GM06990 (cell line): ENCODE data around the gene GSAP.

Experiments used
- DNase-seq: peaks from one replicate; pipeline ENCODE4 v3.0.0-alpha.2; 2011; ENCODE audit not compliant: insufficient read length; ENCODE audit errors: extremely low read depth
- H3K27me3 ChIP-seq: replicated peaks from 2 replicates; pipeline ENCODE4 v1.6.0; 2011; ENCODE audit warnings: low read length; ENCODE audit not compliant: control insufficient read depth, insufficient read depth
- H3K36me3 ChIP-seq: 2 replicates; pipeline ENCODE4 v1.5.1; 2011; ENCODE audit warnings: low read length; ENCODE audit not compliant: control insufficient read depth, insufficient read depth
- H3K4me3 ChIP-seq: replicated peaks from 2 replicates; pipeline ENCODE4 v1.5.1; 2011; ENCODE audit warnings: low read depth, mild to moderate bottlenecking, control low read depth, low read length
- TF ChIP-seq, protein P1 (sequence below): IDR thresholded peaks from 2 replicates; pipeline ENCODE4 v1.5.1; 2011; ENCODE audit warnings: low read length, control low read depth, mild to moderate bottlenecking, inconsistent platforms; ENCODE audit not compliant: insufficient read depth, poor library complexity, severe bottlenecking

Gene GSAP

DNA sequence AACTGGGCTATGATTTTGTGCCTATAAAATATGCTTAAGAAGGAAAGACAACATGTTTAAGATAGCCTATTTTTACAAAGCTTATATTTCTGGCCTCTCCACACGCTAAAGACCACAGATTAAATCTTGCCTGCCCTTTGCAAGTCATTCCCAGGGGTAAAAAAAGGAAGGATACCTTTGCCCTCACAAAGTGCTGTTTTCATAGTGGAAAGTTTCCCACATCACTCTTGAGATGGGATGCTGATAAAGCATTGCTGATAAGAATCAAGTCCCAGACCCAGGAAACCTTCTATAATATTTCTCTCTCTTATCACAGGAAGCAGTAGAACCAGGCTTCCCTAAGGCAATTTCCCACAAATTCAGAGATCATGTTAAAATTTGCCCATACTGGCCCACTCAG, 56.5 kb downstream of the GSAP start:
- TF ChIP-seq, protein P1, sequence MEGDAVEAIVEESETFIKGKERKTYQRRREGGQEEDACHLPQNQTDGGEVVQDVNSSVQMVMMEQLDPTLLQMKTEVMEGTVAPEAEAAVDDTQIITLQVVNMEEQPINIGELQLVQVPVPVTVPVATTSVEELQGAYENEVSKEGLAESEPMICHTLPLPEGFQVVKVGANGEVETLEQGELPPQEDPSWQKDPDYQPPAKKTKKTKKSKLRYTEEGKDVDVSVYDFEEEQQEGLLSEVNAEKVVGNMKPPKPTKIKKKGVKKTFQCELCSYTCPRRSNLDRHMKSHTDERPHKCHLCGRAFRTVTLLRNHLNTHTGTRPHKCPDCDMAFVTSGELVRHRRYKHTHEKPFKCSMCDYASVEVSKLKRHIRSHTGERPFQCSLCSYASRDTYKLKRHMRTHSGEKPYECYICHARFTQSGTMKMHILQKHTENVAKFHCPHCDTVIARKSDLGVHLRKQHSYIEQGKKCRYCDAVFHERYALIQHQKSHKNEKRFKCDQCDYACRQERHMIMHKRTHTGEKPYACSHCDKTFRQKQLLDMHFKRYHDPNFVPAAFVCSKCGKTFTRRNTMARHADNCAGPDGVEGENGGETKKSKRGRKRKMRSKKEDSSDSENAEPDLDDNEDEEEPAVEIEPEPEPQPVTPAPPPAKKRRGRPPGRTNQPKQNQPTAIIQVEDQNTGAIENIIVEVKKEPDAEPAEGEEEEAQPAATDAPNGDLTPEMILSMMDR, result no peak

GRCh38 chr7:77354914-77355313, 61.2 kb downstream of the GSAP start:
- TF ChIP-seq, protein P1, result no peak
- no peak for DNase-seq

More for the DNA sequence above, 56.5 kb downstream of the GSAP start:
- no peak for DNase-seq
- H3K27me3 ChIP-seq, result no peaks in the 10 kb centered on the region
- H3K36me3 ChIP-seq, result no peaks in the 10 kb centered on the region
- no peak overlapping the region for H3K4me3 ChIP-seq

GRCh38 chr7:77354484-77354883, 61.7 kb downstream of the GSAP start:
- H3K4me3 ChIP-seq, result no peak overlapping the region
- no peaks in the 10 kb centered on the region for H3K27me3 ChIP-seq
- no peaks in the 10 kb centered on the region; the same call in 1 of the 2 replicates for H3K36me3 ChIP-seq
- TF ChIP-seq, protein P1, result no peak
- DNase-seq, result no peak

More at GRCh38 chr7:77354914-77355313, 61.2 kb downstream of the GSAP start:
- Histone ChIP-seq H3K27me3 (no peaks in the 10 kb centered on the region), H3K4me3 (no peak overlapping the region), H3K36me3 (no peaks in the 10 kb centered on the region; the same call in 1 of the 2 replicates)

DNA sequence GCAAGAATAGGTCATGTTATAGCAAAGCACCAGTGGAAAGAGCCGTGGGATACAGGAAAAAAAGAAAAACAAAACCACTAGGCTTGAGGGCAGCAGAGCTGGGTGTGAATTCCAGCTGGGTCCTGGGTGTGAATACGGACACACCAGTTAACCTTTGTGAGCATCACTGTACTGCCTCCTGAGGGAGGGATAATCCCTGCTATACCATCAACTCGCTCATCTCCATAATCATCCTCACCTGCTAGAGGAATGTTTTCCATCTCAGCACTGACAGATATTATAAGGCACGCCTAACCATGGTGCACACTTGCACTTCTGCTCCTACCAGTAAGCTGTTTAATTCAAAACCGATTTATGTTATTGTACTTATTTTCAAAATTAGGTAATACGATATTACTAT, 62.2 kb downstream of the GSAP start:
- TF ChIP-seq, protein P1, result no peak
- H3K36me3 ChIP-seq, result no peaks in the 10 kb centered on the region; the same call in 1 of the 2 replicates
- no peaks in the 10 kb centered on the region for H3K27me3 ChIP-seq
- no peak overlapping the region for H3K4me3 ChIP-seq
- DNase-seq, result no peak

- Histone ChIP-seq H3K27me3 (no peaks in the 10 kb centered on the region), H3K36me3 (no peaks in the 10 kb centered on the region; the same call in 1 of the 2 replicates), H3K4me3 (no peak overlapping the region)
- no peak for DNase-seq
- TF ChIP-seq, protein P1, result no peak
These were observed 62.8 kb downstream of the GSAP start for GRCh38 chr7:77353407-77353721.

DNA sequence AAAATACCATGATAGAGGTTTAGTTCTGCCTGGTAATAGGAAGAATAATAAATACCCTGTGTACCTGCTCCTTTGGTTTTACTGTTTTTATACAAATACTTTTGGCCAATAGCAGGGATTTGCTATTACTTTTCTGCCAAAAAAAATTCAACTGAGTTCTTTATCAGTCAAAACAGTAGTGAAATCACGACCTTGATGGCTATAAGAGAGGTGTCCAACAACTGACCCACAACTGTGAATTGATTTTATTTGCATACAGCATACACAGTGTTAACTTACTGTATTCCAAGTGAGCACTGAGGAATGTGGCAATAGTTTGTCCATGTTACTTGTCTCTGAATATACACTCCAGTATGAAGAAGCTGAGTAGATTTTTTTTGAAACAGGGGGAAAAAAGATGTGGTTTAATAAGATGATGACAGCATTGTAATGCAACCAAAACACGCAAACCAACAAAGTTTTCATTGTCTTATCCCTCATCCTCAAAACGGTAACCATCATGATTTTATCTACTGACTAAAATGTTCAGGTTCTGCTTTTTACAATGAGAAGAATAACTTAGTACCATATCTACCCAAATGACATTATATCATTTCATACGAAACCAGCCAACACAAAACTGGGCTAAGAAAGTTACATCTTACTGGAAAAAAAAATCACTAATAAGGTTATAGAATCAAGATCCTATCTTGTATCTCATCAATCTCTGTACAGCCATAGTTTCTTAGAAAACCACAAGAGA, 63.3 kb downstream of the GSAP start:
- Histone ChIP-seq H3K27me3 (no peaks in the 10 kb centered on the region), H3K4me3 (no peak overlapping the region), H3K36me3 (no peaks in the 10 kb centered on the region; the same call in 1 of the 2 replicates)
- no peak for DNase-seq
- TF ChIP-seq, protein P1, result no peak
